ENCODE results near the gene MAGI2.
"Not testable (repeated sequence)": the region's sequence is repeated elsewhere in the genome, so short reads cannot be mapped to it uniquely, and the experiment has no call there.

MAGI2 gene

DNA sequence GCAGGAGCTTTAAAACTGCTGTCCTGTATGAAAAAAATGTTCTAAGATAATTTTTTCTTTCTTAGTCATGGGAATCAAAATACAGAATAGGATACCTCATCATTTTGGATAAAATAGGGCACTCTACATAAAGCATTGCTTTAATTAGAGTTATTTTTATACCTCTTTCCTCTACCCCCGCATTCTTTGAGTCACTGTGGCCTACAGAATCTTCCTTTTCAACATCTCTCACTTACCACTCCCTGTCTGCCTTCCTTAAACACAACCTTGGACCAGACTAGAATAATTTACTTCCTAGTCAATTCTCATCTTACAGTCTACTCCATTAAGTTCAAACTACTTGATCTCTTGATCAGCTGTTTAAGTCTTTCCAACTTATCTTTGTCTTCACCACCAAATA is 1192.6 kb downstream of the MAGI2 start:
- no peak for DNase-seq

DNA sequence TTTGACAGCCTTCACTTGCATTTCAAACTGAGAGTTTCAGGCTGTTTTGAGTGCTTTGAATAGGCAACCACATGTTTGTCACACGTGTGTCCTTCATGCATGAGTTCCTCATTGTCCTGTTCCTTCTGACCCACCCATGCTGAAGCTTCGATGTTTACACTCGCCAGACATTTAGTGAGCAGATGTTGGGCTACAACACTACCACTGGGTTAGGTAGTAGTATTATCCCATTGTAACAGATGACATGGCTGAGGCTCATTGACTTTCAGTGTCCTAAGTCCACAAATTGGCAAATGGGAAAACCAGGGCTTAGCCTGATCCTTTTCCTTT is 1198.8 kb downstream of the MAGI2 start:
- peak; percentile 16 for DNase-seq

DNA sequence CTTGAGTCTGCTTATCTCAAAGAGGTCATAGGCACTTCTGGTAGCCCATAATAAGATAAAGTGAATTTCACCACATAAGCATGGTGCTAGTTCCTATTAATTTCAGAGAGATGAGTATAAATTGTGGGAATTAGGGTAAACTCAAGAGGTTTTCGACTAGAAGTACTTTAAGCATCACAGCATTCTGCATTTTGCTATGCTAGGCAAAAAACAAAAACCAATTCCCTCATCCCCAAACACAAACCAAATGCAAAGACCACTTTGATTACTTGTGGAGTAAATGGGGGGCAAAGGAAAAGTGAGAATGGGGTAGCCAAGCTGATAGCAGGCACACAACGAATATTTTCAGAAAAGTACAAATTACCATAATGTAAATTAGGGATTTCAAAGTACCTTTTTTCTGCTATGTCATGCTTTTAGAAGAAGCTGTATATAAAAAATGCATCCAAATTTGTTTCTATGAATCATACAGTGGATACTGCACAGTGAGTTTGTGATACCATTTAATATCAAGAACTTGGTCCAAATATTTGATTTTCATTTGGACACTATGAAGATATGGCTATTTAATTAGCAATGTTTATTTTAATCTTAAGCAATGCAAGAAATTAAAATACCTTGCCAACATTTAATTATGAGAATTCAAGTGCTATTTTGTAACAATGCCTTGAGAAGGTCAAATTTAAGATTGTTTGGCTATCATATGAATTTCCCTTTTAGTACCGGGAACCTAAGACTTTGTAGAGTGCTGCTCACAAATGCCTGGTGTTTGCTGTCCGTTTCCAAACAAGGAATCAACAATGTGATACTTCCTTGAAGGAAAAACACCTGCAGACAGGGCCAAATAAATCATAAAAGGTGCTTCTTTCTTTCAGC is 1199.4 kb downstream of the MAGI2 start:
- DNase-seq: no peak

DNA sequence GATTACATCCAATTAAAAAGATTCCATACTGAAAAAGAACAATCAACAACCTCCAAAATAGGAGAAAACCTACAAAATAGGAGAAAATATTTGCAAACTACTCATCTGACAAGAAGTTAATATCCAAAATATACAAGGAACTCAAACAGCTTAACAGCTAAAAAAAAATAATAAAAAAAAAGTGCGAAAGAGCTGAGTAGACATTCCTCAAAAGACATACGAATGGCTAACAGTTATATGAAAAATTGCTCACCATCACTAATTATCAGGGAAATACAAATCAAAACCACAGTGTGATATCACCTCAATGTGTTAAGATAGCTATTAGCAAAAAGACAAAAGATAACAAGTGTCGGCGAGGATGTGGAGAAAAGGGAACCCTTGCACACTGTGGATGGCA is 1204.6 kb downstream of the MAGI2 start:
- no peak for DNase-seq

DNA sequence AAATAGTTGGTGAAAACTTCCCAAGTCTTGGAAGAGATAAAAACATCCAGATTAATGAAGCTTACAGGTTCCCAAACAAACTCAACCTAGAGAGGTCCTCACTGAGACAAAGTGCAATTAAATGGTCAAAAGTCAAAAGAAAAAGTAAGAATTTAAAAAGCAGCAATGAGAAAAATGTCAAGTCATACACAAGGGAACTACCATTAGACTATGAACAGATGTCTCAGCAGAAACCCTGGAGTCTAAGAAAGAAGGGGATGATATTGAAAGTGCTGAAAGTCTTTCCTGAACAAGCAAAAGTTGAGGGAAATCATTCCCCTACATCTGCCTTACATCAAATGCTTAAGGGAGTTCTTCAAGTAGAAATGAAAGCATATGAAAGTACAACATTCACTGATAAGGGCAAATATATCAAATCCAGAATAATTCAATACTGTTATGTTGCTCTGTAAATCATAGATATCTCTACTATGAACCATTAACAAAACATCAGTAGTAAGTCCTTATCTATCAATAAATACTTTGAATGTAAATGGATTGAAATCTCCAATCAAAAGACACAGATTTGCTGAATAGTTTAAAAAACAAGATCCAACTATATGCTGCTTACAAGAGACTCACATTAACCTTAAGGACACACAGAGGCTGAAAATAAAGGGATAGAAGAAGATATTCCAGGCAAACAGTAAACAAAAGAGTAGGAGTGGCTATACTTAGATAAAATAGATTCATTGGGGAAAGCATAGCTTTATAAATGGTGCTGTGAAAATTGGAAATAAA is 1205.4 kb downstream of the MAGI2 start:
- no peak for DNase-seq

DNA sequence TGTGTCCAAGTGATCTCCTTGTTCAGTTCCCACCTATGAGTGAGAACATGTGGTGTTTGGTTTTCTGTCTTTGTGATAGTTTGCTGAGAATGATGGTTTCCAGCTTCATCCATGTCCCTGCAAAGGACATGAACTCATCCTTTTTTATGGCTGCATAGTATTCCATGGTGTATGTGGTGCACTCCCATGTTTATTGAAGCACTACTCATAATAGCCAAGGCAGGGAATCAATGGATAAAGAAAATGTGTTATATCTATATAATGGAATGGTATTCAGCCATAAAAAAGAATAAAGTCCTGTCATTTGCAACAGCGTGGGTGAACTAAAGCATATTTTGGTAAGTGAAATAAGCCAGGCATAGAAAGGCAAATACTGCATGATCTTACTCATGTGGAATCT is 1213.3 kb downstream of the MAGI2 start:
- DNase-seq: not testable (repeated sequence)

DNA sequence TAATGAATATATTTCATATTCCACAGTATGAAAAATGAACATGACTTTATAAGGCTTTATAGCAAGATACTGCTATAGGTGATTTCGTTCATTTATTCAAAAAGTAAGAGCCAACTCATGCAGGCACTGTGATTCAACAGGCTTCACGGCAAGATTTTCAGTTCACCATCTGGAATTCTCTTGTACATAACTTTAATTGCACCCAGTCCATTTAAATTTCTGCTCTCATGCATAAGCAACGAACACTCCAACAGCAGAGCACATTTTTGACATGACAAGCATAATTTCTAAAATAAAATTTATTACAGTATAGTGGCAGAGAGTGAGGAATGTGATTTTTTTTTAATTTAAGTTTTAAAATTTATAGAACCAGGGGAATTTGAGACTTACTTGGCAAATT is 1218.8 kb downstream of the MAGI2 start:
- DNase-seq: no peak

DNA sequence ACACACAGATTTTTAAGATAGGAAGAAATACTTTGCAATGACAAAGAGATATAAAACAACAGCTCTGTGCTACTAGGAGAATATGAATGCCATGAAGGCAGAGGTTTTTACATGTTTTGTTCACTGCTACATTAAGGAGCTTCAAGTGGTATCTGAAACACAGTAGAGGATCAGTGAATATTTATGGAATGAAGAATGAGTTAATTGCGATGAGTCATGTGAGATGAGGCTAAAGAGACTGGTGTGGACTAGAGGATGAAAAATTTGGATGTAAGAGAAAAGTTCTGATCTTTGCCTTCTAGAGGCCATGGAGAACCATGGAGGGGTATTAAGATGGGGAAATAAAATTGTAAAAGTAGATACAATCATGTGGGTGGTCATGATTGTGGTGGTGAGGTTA is 1220.7 kb downstream of the MAGI2 start:
- DNase-seq: no peak

DNA sequence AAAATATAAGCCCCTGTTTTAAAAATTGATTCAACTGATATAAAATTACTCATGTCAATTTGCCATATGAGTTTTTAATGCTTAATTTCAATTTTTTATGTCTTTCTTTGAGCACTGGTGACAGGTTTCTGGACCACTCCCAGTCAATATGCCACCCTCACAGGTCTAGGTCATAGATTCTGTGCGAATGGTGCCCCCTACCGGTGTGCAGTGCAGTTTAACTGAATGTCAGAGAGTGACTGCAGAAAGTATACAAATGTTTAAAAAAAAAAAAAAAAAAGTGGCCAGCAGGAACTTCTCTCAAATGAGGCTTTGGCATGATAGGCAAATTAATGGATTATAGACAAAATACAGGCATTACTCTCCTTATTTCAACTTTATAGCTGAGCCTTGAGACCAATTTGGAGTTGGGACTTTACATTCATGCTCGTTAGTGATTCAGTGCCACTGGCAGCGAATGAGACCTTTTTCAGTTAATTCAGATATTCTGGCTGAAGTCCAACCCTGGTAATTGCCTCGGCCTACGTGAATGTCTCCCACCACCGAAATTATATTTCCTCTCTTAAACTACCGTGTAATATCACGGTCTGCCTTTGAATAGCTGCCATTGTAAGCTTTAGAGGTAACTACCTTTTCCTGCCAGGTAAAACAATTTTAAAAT is 1227.3 kb downstream of the MAGI2 start:
- peak; percentile 57 for DNase-seq

DNA sequence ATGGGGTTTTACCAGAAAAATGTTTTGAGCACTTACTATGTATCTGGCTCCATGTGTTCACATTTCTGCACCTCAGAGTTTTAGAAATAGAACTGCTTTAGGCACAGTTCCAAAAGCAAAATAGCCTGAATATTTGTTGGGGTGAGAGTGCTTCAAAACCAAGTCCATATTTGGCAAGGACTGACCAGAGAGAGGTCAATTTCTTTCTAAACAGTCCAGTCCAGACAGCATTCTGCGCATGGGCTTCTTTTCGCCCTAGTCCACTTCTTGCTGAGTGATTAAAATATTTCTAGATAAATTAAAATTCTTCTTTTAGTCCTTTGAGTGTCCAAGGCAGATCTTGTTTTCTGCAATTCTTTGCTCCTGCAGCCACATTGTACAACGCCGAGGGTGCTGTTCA is 1227.9 kb downstream of the MAGI2 start:
- no peak for DNase-seq

DNA sequence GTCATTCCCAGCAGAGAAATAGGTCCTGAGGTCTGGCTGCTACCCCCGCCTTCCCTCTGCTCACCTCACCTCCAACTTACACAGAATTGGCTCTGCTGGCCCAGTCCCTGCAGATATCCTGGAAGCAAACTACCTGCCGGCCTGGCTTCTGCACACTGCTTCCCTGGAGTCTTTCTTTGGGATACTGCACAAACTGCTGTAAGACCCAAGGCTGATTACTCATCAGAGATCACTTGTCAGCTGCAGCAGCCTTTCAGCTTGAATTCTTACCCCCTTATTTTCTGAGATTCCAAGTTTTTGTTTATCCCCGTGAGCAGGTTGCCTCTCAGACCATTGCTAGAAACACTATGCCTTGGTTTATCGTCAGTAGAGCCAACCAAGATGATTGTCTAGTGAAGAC is 1228.5 kb downstream of the MAGI2 start:
- no peak for DNase-seq

DNA sequence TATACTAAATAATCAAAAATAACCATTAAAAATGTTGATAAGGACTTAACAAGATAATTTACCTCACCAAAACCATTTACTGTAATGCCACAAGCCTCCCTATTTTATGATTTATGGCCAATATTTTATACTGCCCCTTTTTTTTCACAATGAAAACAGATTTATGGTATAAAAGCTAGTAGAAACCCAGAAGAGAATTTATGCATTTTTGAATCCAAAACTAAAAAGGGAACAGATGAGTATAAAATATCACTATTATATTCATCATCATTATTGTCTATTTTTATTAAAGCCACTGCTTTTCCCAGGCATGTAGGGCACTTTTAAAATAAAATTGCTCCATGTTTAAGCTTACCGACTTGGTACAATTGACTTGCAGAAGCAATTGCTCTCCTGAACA is 1229.9 kb downstream of the MAGI2 start:
- no peak for DNase-seq

DNA sequence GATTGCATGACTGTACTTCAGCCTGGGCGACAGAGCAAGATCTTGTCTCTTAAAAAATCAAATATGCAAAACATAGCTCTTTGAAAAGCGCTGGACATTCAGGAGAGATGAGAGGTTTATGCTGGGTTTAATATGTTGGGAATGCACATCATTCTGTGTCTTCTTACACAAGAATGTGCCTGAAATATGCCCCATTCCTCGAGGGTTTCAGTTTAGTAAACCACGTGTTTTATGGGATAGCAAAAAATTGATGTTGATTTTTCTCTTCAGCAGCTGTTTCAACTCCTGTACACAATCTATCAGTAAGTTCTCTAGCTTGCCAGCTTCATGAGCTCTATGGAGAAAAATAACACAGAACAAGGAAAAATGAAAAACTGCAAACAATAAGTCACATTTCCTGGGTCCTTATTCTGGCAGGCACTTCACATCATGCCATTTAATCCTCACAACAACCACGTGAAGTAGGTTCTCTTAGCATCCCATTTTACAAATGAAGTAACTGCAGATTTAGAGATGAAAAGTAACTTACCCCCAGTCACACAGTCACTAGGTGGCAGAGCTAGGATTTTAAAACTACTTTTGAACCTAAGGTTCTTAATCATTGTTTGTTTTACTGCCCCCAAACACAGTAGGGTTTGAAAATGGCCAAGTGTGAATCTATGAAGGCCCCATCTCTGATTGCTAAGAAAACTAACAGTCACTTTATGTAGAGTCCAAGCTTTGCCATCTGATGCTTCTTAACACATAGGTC is 1231.3 kb downstream of the MAGI2 start:
- no peak for DNase-seq

DNA sequence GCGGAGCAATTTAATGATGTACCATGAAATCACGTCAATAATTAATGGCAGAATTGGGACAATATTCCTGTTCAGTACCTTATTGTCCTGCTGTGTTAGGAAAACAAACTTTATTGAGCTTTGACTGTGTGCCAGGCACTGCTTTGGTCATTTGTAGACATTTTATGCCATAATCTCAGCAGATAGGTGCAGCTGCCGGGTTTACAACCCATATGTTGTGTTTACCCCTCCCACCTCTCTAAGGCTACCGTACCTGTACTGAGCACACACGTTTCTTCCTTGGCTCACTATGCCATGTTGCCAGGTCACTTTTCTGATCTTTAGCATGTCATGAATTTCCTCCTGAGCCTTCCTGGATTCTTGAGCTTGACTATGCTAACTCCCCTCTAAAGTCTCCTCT is 1232.7 kb downstream of the MAGI2 start:
- DNase-seq: no peak

DNA sequence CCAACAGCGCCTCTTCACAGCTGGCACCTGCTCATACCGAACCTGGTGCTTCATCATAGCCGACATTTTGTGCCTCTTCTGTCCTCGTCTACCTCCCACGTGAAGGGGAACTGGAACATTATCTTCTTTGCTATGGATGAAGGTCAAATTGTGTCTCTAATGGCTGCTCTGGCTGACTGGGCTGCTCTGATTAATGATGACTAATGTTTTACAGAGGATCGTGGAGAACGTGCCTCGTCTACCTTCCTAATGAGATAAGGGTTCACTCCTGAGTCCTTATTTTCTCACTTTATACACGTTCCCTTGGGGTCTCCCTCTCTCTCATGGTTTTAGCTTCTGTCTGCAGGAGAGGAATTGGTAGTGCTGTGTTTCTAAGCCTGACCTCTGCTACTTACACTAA is 1234.6 kb downstream of the MAGI2 start:
- DNase-seq: no peak

DNA sequence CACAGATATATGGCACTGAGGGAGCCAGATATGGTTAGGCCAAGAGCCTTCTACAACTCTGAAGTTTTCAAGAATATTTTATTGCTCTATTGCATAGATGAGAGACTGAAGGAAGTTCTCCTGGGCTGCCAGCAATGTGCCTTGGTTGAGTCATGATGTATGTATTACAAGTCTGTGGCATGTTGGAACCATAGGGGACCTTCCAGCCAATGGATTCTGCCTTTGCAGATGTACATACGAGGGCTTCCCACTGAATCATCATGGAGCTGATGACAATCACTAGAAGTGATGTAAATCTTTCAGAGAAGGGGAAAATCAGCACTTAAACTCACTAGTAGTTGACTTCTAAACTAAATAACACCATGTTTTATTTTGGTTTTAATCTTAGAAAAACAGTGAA is 1235.4 kb downstream of the MAGI2 start:
- DNase-seq: no peak

DNA sequence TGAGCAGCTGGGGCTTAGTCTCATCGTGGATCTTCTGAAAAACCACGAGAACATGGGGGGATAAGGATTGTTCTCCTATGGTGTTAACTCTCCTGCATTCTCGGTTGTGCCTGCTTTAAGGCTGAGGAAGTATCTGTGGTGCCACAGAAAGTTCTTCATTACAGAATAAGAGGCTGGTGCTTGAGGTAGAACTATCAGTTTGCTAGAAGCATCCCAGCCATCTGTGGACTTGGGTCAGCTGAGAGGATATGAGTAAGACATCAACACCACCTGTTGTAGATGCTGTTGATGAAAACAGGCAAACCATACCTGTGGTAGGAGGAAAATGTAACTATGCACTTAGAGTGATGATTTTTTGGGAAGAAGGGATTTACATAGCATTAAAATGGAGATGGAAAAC is 1238.3 kb downstream of the MAGI2 start:
- no peak for DNase-seq

DNA sequence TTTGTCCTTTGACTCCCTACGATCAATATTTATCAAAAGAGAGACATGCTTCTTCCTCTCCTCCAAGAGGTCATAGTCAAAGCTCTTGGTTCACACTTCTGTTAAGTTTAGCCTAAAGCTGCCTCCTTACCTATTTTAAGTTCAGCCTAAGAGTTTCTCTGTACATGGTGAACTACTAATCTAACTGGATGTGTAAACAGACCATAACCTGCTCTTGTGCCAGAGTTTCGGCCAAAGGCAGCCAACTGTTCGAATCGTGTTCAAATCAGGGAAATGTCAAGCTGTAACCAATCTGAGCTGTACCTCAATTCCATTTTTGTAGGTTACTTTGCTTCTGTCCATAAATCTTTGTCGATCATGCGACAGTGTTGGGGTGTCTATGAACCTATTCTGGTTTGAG is 1240.1 kb downstream of the MAGI2 start:
- no peak for DNase-seq

DNA sequence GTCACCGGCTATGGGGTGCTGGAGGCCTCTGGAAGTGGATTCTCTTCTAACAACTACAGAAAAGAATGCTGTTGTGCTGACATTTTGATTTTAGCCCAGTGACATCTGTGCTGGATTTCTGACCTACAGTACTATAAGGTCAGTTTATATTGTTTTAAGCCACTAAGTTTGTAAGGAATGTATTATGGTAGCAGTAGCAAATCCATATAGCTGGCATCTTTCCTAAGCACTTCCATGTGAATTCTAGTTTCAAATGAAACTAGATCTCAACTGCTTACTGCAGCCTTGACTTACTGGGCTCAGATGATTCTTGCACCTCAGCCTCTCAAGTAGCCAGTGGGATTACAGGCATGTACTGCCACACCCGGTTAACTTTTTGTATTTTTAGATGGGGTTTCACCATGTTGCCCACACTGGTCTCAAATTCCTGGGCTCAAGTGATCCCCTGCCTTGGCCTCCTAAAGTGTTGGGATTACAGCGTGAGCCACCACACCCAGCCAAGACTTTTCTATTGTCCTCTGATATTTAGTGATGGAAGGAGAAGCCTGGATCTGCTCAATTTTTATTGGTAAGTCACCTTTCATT is 1240.9 kb downstream of the MAGI2 start:
- no peak for DNase-seq

DNA sequence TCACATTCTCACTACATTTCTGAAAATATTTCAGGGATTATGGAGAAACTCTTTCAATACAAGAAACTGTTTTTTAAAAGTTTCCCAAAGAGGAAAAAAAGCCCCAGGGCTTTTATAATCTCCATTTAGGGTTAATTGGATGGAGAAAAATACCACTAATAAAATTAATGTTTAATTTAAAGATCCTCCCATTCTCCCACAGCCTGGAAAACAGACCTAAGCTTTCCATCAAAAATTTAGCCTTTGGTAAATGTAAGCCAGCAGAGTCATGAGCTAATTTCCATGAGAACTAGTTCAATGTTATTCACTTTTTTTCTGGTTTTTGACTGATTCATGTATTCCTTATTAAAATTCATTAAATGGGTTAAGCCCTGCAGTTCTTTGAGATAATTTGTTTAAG is 1246.2 kb downstream of the MAGI2 start:
- DNase-seq: no peak

DNA sequence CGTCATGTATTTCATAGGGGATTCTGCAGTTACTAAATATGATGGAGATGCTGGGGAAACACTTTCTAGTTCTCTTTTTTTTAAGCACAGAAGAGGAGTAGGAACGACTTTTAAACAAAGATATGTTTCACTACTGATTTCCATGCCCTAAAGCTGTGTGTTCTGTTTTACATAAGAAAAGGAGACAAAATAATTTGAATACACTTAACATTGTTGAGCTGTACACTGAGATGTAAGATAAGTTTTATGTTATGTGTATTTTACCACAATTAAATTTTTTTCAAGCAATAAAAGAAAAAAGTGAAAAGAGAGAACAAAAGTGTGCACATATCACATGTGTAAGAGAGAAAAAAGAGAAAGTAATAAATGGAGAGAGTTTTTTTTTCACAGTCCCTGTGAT is 1246.7 kb downstream of the MAGI2 start:
- no peak for DNase-seq

DNA sequence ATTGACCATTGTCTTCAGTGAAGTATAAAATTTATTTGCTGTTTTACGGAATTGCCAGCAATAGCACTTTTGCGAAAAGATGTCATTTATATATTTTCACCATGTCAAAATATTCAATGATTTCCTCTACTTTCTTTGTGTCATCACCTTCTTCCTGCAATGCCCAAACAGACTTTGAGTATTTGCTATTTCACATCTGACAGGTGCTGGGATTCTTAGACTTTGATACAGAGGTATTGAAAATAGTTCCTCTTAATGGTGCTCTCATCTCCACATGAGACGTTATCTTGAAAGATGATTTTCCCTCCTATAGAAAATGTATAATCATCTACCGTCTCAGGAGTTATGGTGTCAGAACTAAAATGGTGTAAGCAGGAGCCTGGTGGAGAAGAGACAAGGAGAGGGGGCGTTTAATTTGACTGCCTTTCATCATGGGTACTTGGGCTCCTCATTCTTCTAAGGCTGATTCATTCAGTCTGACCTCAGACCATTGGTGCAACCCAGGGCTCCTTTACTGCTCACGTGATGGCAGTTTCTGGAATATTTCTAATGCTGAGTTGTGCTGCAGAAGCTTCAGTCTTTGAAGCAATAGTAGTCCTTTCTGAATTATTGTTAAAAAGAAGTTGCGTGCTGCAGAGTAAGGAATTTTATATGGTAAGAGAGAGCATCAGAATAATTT is 1250.3 kb downstream of the MAGI2 start:
- no peak for DNase-seq

Measured in eye (tissue), 1 donor.